A172 (cell line): ENCODE results near the gene ATP4A. TPM values are rescaled to one million over a fixed set of nuclear protein-coding genes. Genes with fewer than 3 reads are reported as not detected.
"Not testable (repeated sequence)": the region's sequence is repeated elsewhere in the genome, so short reads cannot be mapped to it uniquely, and the experiment has no call there.

Experiments
- DNase-seq: peaks from one replicate; pipeline ENCODE4 v3.0.0-alpha.2; 2015; ENCODE audit warnings: low spot score
- total RNA-seq: library from RNA; depleted of rRNA; stranded (reverse); fragments of >200 nt; shearing (Covaris generic); gene quantifications from 2 replicates; pipeline ENCODE4 v1.2.3, GENCODE V29; 2014; rRNA removed

ATP4A gene
- total RNA-seq = not detected in 2 replicates

DNA sequence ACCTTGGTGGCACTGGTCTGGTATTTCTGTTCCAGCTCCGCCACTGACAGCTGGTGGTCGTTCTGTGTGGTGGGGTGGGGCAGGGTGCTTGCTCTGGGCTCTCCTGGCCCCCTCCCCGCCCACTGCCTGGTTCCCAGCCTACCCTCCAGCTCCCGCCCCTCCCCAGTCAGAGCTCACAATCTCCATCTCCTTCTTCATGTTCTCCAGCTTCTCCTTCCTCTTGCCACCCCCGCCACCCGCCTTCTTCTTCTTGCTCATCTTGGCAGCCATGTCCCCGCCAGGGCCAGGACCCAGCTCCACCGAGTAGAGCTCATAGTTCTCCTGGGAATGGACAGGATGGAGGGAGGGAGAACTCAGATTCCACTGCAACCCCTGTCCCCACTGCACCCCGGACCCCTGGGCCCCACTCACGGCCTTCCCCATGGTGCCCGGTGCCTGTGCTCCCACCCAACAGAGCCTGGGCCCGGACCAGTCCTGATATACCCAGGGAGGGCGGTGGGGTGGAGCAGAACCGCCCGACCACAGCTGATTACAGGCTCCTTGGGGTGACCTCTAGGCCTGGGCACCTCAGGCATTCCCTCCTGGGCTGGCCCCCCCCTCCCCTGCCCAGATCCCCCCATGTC, at the start of gene ATP4A:
Gene ATP4A (minus strand): TSS at position 452 of the 623 bp plus-strand sequence. CDS start 29 bp downstream, at position 423.
- no peak for DNase-seq

DNA sequence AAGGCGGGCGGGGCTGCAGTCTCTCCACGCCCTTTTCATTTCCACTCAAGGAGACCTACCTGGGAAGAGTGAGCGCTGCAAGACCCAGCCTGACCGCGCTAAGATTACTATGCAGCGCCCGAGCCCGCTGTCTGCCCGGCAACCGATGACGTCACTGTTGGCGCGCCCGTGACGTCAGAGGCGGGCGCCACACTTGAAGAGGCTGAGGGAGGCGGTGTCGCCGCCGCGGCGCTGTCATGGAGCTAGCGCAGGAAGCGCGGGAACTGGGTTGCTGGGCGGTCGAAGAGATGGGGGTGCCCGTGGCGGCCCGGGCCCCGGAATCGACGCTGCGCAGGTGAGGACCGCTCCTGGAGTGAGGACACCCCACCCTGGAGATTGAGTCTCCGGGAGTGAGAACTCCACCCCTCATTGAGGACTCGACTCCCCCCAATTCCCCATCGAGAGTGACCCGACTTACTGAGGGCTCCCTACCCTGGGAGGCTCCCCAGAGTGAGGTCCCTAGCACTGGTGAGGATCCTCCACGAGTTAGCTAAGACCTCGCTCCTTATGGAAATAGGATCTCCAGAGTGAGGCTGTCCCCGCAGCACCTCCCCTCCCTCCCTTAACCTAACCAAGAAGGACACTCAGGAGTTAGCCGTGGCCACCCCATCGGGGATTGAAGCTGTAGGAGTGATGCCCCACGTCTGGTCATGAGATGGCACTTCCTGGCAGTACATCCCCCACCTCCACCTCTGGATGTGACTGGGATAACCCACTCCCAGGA, 49.3 kb upstream of the ATP4A start, which contains the start of gene HAUS5:
Gene HAUS5 (plus strand): TSS at position 177 of the 763 bp plus-strand sequence. CDS start 60 bp downstream, at position 237.
- DNase-seq = peak; percentile 86

- no peak for DNase-seq
Measured at GRCh38 chr19:35612224-35612558, 48.7 kb upstream of the ATP4A start.

DNA sequence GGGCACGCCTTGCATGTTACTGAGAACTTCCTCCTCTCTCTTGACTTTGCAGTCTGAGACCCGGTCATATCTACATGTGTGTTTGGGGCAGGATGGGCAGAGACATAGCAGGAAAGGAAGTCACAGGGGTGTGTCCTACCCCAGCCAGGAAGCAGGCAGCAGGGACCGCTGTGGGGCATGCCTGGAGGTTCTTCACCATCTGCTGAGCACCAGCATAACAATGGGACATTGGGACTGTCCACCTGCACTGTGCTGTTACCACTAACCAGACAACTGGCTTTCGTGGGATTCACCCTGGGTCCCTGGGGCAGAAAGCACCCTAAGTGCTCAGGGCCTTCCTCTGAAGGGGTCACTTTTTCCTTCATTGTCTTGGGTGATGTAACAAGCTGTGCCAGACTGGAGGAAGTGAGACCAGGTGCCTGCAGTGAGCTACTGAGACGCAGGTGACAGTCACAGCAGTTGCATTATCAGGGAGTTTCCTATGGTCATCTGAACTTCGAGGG, 46.4 kb upstream of the ATP4A start:
- no peak for DNase-seq

DNA sequence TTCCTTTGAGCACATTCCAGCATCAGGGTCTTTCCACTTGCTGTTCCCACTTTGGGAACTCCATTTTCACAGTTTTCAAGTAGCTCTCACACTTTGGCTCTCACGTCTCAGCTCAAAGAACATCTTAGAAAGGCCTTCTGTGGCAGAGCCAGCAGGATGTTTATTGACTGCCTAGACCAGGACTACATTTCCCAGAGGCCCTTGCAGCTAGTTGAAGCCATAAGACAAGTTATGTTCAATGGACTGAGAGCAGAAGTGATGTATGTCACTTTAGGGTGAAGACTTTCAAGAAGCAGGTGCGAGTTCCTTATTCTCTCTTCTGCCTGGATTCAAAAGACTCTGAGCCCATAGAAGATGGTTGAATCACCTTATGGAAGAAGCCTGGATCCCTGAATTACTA, 44.8 kb upstream of the ATP4A start:
- no peak for DNase-seq

- DNase-seq = no peak
Measured at GRCh38 chr19:35607661-35608060, 44.2 kb upstream of the ATP4A start.

DNA sequence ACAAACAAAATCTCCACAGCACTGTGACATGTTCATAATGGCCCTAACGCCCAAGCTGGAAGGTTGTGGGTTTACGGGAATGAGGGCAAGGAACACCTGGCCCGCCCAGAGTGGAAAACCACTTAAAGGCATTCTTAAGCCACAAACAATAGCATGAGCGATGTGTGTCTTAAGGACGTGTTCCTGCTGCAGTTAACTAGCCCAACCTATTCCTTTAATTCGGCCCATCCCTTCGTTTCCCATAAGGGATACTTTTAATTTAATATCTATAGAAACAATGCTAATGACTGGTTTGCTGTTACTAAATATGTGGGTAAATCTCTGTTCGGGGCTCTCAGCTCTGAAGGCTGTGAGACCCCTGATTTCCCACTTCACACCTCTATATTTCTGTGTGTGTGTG, 43.7 kb upstream of the ATP4A start:
- DNase-seq = not testable (repeated sequence)

DNA sequence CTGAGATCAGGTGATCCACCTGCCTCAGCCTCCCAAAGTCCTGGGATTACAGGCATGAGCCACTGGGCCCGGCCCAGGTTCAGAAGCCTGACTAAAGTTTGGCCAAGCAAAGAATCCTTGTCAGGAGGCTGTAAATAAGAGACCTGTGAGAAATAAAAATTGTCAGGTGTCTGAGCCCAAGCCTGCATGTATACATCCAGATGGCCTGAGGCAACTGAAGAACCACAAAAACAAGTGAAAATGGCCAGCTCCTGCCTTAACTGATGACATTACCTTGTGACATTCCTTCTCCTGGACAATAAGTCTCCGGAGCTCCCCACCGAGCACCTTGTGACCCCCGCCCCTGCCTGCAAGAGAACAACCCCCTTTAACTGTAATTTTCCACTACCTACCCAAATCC, 41.0 kb upstream of the ATP4A start:
- DNase-seq = not testable (repeated sequence)

GRCh38 chr19:35601971-35602370, 38.5 kb upstream of the ATP4A start:
- DNase-seq = no peak

DNA sequence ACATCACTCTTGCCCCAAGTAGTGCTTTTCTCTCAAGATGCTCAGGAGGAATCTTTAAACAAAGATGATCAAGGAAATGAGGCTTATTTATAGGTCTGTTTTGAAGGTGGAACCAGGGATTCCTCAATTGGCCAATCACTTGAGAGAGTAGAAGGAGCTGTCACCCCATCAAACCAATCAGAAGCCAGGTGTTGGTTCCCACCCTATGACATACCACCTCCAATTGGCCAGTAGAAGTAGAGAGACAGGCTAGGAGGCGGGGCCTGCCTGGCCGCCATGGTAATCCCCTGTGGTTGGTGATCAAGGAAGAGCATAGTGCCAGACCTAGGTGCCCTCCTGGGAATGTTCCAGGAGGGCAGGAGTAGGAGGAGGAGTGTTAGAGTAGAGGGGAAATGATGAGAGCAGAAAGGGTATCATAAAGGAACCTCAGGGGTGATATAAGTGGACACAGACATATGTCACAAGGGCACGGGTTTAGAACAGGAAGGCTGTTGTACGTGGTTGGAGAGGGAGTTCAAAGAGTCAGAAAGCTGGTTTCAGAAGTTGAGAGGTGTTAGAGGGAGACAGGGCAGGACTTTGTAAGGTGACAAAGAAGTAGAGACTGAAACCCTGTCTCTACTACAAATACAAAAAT, 33.0 kb upstream of the ATP4A start:
- peak; percentile 53 for DNase-seq

GRCh38 chr19:35595928-35596327, 32.5 kb upstream of the ATP4A start:
- no peak for DNase-seq

DNA sequence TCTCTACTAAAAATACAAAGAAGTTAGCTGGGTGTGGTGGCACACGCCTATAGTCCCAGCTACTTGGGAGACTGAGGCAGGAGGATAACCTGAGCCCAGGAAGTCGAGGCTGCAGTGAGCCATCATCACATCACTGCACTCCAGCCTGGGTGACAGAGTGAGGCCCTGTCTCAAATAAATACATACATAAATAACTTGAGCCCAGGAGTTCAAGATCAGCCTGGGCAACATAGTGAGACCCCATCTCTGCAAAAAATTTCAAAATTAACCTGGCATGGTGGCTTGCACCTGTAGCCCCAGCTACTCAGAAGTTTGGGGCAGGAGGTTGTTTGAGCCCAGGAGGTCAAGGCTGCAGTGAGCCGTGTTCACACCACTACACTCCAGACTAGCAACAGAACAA, 31.6 kb upstream of the ATP4A start:
- DNase-seq = not testable (repeated sequence)

DNA sequence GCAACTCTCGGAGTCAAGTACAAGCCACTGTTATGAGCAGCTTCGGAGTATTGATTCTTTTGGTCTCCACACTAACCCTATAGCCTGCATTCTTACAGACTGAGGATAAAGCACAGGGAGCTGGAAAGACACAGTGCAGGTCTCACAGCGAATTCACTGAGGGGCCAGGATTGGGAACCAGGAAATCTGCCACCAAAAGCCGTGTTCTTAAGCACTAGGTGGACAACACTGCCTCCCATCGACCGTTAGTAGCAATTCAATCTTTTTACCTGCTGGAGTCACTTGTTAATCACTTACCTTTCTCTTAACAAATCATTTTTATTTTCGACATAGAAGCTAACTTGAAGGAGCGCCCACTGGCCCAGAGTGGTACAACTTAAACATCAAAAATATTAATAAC, 28.8 kb upstream of the ATP4A start:
- DNase-seq = no peak

- no peak for DNase-seq
Measured at GRCh38 chr19:35590875-35591274, 27.4 kb upstream of the ATP4A start.

DNA sequence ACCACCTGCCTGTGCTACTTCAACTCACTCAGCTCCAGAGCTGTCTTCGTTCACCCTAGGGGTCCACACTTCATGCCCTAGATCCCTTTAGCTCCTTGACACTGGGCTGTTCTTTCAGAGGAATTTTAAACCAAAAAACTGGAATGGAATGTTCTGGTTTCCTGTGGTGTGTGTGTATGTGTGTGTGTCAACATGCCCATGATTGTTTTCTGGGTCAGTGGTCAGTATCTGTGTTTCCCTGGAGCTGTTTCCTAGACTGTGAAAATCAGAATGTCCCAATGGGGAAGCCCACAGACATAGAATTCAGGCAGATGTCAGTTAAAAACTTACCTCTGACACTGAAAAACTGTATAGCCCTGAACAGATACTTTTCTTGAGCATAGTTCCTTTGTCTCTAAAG, 23.9 kb upstream of the ATP4A start:
- DNase-seq = no peak

- peak; percentile 21 for DNase-seq
Measured at GRCh38 chr19:35585848-35586247, 22.4 kb upstream of the ATP4A start, which contains the start of gene PMIS2. TSS of gene PMIS2 (plus strand) at chr19:35586173. CDS start at chr19:35586260, 87 bp downstream.

DNA sequence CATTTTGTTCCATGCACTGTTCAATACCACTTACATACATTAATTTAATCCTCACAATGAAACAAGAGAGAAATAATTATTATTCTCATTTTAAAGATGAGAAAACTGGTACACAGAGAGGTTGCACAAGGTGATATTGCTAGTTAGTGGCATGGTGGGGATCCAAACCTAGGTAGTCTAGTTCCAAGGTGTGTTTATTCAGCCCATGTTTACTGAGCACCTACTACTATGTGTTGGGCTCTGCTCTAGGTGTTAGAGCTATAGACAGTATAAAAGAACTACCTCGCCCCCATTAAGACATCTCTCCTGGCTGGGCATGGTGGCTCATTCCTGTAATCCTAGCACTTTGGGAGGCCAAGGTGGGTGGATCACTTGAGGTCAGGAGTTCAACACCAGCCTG, 19.3 kb upstream of the ATP4A start:
- no peak for DNase-seq

DNA sequence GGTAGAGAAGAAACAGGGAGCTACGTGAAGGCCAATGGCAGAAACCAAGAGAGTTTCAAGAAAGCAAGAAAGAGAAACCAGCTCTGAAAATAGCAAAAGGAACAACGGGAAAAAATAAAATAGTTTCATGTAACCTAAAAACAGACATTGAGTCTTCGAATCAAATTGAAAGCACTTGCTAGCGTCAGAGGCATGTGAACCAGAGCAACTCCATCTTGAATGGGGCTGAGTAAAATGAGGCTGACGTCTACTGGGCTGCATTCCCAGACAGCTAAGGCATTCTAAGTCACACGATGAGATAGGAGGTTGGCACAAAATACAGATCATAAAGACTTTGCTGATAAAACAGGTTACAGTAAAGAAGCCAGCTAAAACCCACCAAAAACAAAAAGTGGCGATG, 15.2 kb upstream of the ATP4A start:
- no peak for DNase-seq

DNA sequence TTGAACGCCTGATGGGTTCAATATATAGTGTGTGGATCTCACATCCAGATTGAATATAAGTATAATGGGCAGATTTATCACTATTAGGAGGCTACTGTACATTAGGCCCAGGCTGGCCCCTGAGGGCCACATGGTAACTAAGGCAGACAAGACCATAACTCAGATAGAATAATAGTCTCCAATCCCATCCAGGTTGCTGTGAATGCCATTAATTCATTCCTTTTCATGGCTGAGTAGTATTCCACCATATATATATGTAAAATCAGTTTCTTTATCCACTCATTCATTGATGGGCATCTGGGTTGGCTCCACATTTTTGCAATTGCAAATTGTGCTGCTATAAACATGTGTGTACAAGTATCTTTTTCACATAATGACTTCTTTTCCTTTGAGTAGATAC, 14.5 kb upstream of the ATP4A start:
- DNase-seq = no peak

GRCh38 chr19:35571406-35571965, 8.0 kb upstream of the ATP4A start:
- no peak for DNase-seq

DNA sequence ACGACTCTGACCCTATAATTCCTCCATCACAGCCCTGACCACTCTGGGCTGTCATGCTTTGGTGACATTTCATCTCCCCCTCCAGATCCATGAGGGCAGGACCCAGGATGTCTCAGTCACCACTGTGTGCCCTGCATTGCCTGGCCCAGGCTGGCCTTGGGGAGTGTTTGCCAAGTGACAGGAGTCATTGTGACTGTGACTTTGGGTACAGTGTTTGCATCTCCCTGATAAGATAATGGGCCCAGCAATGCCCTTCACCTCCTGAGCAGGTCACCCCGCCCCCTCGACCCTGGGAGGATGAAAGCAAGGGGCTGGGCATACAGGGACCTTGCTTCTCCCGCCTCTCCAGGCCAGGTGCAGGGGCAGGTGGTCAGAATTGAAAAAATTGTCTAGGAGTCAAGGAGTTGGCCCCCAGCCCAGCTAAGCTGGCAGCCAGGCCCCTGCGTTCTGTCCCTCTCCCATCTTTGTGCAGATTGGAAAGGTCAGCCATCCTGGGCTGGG, 5.9 kb upstream of the ATP4A start:
- no peak for DNase-seq

- DNase-seq = no peak
Measured at GRCh38 chr19:35566738-35567137, 3.3 kb upstream of the ATP4A start.
